GM21737 (cell line): ENCODE measurements around the gene ICA1.

ENCODE experiments used
- ATAC-seq: cut with Tn5 transposase; IDR thresholded peaks from one replicate; pipeline ENCODE4 v1.9.1; 2021; ENCODE audit warnings: mild to moderate bottlenecking, moderate library complexity; ENCODE audit not compliant: unreplicated experiment

The ICA1 gene

DNA sequence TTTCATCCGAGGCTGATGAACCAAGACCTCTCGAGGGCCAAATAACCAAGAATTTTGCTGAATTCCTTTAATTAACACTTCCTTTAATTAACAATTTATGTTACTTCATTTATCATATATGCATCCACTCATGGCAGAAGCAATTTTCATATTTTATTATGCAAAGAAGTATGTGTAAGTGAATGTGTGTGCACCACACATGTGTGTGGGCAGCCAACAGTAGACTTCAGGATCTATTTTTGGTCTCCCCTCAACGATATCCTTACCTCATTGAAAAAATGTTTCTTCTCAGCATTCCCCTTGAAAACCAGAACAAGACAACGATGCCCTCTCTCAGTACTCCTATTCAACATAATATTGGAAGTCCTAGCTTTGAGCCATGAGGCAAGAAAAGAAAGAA, 96.8 kb downstream of the ICA1 start:
- no peak for ATAC-seq

DNA sequence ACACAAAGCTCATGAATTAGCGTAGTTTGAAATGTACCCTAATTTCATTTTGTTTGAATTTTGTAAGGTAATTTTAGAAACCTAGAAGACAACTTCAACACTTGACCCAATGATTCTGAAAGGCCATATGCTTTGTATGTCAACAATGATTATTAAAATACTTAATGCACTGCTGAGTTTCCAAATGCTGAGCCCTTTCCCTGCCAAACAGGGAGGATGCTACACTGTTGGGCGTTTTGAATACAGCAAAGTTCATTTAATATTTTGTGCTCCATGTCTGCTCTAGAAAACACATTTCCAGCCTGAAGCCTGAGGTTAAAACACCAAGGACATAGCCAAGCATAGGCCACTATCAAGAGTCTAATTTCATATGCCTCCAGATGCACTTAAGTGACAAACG, 99.8 kb downstream of the ICA1 start:
- ATAC-seq: no peak

DNA sequence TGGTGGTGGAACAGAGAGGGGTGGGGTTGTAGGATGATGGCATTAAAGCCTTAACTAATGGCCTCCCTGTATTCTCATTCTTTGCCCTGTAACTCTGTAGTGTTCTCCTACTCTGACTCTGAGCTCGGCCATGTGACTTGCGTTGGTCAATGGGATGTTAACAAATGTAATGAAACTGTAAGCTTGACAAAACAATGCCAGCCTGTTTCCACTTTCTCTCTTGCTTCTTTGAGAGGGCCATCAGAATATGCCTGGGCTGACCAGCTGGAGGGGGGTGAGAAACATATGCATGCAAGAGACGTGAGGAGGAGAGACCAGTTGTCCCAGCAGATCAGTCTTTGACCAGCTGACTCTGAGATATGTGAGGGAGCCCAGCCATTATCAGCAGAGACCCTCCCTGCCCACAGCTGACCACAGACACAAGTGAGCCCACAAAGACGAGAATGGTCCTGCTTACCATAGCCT, 100.6 kb downstream of the ICA1 start:
- no peak for ATAC-seq

DNA sequence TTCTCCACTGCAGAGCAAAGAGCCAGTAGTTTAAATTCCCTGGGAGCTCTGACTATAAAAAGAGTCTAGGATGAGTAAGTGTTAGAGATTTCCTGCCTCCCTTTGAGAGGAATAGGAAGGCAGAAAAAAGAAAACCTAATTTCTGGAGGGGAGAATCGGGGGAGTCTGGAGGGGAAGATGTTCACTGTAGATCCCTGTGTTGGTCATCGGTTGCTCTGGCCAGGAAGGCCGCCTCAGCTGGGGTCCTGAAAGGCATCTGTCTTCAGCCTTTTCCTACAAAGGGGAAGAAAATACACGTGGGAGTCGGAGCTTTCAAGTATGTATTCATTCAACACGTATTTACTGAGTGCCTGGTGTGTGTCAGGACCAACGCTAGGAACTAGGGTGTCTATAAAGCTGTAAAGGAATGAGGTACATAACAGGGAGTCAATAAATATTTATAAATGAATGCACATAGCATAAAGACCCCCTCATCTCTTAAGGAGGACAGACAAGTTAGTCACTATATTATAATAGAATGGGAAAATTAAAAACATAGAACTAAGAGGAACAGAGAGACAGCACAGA, 101.1 kb downstream of the ICA1 start:
- no peak for ATAC-seq

DNA sequence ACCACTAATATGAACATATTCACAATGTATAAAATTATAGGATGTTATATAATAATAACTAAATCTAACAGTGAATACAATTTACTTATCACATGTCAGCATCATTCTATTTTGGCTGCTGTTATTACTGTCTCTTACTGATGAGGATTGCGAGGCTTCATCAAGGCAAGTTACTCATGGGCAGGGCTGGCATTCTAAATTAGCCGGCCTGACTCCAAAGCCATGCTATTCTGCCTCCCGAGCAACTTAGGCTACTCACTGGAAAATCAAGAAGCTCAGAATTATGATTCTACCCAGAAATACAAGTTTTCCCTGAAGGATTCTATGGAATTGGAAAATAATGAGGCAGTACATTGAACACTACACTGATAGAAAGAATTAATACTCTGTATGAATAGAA, 101.7 kb downstream of the ICA1 start:
- no peak for ATAC-seq

DNA sequence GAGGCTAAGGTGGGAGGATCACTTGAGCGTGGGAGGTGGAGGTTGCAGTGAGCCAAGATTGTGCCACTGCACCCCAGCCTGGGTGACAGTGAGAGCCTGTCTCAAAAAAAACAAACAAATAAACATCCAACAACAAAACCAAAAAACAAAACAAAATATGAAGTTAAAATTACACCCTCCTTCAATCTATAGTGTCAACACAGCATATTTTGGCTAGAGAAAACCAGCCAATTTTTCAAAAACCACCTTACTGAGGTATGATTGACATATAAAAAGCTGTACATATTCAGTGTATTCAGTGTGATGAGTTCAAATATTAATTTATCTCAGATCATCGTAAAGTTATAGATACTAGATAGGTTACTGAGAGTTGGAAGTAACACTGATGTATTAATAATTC, 102.4 kb downstream of the ICA1 start:
- no peak for ATAC-seq

DNA sequence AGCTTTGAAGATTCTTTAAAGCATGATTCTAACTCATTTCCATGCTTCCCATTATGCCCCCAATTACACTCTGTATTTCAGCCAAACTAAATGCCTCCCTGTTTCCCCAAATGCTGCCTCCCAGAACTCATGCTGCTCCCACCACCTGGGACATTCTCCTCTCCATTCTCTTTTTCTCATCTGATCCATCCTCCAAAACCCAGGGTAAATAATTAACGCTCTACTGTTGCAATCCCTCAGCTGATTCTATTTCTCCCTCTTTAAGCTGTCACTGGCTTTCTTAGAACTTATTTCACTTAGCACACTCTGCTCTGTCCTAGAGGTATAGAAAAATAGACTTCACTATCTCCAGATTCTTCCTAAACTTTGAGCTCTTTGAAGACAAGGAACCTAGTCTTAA, 104.7 kb downstream of the ICA1 start:
- ATAC-seq: no peak

DNA sequence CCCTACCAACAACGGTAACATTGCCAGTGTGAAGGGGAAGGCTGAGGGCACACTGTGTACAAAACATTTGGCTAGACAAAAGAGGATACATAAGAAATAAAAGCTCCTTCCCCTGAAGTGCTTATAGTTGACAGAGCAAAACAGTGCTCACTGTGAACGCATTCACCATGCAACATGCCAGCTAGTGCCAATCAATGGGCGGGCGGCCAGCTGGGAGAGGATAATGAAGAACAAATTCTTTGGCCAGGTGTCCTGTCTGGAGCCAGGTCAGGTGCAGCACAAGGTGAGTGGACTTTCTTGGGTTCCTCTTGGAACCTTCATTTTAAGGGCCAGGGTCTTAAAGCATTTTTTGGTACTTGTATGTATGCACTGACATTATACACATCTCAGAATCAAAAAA, 106.1 kb downstream of the ICA1 start:
- ATAC-seq: no peak

DNA sequence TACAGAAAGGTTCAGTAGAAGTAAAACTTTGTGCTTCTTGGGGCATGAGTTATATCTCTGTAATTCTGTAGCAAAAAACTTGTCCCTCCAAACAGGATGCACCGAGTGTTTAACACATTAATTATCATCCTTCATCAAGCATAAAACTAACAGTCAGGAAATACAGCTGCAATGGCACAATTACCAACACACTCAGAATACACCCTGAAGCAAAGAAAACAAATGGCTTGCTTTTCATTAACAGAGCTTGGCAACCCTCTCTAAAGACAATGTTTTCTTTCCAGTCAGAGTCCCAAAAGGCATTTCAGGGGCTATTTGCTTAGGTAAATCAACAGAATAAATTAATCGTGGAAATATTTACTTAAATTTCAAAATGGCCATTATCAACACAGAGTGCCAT, 107.7 kb downstream of the ICA1 start:
- ATAC-seq: no peak

DNA sequence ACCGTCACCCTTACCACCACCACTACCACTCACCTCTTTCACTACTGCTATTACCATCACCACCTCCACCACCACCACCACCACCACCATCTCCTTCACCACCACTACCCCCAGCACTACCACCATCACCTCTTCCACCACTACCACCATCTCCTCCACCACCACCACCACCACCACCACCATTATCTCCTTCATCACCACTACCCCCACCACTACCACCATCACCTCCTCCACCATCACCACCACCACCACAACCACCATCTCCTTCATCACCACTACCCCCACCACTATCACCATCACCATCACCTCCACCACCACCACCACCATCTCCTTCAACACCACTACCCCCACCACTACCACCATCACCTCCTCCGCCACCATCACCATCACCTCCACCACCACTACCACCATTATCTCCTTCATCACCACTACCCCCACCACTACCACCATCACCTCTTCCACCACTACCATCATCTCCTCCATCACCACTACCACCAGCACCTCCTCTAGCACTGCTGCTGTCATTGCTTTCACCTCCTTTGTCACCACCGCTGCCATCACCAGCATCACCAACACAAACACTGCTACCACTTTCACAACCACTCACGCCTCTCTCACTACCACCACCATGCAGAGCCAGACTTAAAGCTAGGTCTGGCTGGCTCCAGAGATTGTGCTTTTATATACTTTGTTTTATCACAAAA, 109.3 kb downstream of the ICA1 start:
- ATAC-seq: no peak

DNA sequence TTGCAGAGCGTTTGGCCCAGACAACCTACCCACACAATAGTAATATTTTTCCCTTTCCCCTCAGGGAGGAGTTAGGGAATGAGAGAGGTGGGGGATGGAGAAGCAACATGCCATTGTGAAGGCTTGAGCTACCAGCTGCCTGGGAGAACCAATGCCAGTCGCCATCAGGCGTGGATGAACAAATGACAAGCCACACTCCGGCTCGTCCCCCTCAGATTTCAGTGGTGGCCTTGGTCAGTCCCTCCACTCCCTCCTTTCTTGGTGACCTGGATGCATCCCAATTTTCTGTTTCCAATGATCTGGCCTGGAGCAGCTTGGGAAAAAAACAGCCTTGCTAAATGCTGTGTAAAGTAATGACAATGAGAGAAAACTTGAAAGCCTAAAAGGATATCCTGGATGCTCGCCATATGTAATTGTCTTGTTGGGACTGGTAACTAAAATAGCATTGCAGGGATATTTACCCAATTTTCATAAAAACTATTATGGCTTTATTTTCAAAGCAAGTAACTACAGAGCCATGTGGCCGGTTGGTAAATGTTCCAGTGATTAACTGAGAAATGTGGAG, 110.7 kb downstream of the ICA1 start:
- ATAC-seq: no peak

DNA sequence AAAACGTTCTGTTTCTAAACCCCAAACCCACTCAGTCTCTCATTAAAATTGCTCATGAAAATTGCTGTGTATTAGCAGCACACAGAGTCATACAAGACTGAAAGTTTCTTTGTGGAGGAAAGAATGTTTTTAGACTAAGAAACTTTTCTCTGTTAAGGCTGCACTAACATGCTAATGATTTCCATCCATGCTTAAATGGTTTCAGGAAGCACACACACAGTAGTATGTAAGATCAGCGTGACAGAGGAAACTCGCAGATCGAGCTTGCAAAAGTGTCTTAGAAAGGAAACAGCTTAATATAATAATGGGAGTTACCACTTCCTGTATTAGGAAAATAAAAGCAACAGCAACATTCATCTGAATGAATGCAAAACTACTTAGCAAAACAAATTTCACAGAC, 112.7 kb downstream of the ICA1 start:
- peak; percentile 80 for ATAC-seq

DNA sequence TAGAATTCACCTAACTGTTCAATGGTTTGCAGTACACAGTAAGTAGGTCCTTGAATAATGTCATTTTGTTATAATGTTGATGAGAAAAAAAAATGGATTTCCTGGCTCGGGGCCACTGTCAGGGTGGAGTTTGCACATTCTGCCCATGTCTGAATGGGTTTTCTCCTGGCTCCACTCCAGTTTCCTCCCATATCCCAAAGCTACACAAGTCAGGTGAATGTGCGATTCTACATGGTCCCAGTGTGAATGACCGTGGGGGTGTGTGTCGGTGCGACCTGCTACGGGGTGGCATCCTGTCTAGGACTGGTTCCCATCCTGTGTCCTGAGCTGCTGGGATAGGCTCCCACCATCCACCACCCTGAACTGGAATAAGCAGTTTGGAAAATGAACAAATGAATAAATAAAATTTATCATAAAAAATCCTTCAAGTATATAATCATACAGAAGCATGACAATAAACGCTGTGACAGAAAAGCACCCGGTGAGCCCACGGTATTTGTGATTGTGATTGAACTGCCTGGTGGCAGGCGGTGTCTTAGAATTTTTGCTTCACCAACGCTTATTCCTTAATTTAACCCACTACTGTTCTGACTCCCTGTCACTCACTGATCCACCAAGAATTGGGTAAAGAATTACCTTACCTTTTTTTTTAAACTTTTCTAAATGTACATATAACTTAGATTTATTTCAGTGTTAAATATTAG, 114.1 kb downstream of the ICA1 start:
- no peak for ATAC-seq

DNA sequence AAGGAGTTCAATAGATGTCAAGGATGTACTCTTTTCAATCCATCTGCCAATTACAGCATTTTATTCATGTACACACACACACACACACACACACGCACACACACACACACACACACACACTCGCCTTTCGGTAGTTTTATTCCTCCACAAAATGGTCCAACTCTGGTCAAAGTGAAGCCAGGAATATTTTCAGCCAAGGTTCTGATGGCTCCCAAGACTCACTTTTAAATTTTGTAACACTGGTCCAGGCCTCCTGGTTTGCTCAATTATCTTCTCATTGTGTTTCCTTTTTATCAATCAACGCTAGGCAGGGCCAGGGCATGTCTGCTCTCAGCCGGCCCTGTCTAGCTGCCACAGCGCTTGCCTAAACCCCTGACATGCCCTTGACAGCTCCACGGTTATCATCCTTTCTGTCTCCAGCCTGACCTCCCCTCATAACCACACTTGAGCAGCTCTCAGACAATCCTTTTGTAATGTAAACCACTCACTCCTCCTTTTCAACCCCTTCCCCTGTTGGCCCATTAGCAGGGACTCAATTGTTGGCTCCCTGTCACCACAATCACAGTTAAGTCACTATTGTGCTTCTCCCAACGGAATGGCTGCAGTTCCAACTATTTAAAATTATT, 115.1 kb downstream of the ICA1 start:
- ATAC-seq: no peak

DNA sequence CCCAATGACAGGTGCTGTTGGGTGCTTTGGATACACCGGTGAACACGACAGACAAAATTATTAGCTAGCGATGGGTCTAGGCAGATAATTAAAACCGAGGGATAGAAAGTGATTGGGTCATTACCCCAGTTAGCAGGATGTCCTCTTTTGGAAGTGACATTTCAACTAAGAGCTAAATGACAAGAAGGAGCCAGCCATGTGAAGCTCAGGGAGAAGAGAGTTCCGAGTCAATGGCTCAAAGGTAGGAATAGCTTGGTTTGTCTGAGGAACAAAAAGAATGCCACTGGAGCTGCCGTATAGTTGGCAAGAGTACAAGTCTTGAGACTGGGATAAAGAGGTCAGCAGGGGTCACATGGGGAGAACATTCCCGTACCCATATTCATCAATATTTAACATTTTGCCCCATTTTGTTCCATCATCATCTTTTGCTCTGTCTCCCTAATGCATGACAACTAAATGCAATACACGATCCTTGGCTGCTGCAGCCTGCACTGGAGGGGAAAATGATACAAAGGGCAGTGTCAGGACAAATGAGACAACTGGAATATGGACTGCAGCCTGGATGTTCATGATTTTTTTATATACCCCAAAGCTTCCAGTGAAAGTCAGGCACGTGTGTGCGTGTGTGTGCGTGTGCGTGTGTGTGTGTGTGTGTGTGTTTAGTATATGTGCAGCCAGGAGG, 115.7 kb downstream of the ICA1 start:
- no peak for ATAC-seq

DNA sequence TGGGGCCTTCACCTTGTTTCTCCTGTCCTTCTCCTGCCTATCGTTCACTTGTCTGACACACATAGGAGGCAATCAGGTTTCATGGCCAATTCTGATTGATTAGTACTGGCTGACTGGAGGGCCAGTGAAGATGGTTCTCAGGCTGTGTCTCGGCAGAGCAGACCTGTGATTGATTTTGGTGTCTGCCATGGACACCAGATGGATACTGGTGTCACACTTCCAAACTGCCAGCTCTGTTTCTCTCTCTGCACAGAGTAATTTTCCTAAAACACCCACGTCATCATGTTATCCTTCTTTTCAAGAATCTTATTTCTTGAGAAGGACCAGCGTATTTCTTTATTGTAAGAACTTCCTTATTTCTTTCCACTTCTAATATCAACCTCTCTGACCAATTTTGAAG, 117.1 kb downstream of the ICA1 start:
- ATAC-seq: no peak

DNA sequence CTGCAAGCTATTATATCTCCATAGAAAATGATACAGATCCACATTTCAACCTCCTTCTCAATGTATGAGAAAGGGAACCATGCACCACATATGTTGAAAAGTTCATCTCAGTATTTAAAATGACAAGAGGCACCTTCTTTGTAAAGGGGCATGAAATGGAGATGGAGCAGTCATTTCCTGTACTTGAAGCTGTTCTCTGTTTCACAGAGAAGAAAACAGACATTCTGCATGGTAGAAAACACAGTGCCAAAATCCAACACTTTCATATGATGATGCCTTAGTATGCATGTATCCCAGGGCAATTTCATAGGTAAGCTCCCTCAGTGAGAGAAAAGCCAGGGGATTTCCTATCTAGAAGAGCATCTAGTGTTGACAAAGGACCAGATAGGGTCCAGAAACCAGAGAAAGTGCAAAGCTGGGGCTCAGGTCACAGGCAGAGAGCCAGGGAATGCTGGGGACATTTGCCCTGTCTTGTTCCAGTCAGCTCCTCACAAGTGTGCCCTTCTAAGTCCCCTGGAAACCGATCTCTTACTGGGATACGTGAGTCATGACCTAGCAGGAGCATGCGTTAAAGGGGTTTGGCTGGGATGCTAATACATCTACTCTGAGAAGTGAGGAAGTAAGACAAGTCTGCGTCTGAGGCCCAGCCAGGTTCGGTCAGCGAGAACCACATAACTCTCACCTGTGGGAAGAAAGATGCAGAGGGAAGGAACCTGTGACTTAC, 118.7 kb downstream of the ICA1 start:
- ATAC-seq: no peak

DNA sequence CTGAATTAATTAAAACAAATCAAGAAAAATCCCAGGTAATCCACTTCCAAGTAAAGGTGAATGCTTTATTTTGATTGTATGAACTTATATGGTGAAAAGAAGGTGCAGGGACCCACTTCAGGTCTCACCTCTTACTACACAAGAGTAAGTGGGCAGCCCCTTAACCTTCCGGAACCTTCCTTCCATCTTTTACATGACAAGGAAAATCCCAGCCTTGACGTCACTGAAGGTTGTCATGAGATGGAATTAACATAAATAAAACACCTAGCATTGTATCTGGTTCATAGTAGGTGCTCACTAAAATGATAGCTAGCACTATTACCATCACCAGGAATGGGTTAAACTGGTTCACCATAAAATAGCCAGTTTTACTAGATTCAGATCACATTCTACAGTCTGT, 119.5 kb downstream of the ICA1 start:
- no peak for ATAC-seq

DNA sequence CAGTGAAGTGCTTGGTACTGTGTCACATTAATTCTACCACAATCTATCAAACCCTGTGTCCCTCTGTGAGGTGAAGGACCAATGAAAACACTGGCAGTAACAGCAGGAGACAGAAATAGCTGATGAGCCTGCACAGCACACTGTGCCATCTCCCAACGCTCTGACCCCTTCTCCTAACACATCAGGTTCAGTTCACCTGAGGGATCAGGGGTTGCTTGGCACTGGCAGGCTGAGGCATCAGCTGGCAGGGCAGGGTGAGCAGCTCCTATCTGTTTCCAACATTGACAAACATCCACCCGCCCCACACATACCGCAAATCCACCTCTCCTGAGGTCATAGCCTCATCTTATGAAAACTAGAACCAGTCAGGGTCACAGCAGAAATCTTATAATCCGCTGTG, 120.9 kb downstream of the ICA1 start:
- no peak for ATAC-seq

DNA sequence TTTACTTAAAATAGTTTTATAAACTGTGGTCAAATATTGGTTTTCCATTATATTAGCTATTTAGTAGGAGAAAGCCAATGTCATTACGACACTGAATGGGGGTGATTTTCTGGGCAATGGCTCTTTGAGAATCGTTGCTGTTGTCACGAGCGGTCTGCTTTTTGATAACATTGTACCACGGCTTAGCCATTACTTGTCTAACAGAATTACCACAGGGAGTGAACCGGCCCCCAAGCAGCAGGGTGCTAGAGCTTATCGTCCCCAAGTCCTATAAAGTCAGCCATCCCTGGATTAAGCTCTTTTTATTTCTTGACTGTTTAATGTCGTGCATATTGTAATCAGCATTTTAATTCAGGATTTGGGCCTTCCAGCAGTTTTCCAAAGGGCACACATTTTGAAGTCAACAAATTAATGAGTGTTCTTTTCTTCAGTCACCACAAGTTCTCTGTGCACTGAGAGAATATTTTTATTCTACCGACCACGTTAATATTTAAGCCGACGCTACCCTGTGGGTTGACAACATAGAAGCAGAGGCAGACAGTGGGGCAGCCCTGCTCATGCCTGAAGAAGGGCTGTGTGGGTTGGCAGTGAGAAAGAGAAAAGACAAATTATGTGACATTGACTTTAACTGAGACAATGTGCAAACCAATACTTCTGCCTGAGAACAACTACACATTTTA, 125.8 kb downstream of the ICA1 start:
- no peak for ATAC-seq
